Measurements from ENCODE around the gene OR10R2.

DNA sequence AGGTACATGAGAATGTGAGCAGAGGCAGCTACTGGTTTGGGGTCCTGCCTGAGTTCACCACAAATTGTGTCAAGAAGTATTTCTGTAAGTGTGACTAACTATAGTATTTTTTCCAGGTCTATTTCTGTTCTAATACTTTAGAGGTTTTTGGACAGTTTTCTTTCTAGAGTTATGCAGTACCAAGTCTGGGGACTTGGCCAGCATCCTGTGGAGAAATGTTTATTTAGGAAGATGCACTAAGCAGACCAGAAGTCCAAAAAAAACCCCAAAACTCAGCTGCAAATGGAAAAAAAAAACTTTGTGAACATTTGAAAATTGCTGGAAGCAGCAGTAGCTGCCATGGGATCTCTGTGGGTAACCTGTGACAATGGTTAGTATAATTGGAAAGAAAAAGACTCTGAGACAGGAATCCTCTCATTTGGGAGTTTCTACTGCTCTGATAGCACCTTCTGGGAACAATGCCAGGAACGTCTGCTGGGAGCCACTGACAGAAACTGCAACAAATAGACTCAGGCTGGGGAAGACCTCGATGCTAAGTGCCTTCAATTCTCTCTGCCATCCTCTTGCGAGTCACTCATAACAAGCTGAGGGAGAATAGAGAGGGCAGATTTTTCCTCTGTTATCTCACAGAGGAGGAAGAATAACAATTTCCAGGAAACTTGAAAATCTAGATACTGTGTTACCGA, 37.6 kb downstream of the OR10R2 start:
- TF ChIP-seq, protein P1, sequence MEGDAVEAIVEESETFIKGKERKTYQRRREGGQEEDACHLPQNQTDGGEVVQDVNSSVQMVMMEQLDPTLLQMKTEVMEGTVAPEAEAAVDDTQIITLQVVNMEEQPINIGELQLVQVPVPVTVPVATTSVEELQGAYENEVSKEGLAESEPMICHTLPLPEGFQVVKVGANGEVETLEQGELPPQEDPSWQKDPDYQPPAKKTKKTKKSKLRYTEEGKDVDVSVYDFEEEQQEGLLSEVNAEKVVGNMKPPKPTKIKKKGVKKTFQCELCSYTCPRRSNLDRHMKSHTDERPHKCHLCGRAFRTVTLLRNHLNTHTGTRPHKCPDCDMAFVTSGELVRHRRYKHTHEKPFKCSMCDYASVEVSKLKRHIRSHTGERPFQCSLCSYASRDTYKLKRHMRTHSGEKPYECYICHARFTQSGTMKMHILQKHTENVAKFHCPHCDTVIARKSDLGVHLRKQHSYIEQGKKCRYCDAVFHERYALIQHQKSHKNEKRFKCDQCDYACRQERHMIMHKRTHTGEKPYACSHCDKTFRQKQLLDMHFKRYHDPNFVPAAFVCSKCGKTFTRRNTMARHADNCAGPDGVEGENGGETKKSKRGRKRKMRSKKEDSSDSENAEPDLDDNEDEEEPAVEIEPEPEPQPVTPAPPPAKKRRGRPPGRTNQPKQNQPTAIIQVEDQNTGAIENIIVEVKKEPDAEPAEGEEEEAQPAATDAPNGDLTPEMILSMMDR (IDR thresholded peaks at IDR 0.05; ENCODE audit: low read length): no peak
- no peak for TF ChIP-seq EZH2phosphoT487 (IDR thresholded peaks at IDR 0.05; ENCODE audit: low read length)

All from MM.1S (cell line).